ENCODE data around the gene DEPP1. TPM values are rescaled to one million over a fixed set of nuclear protein-coding genes. Genes with fewer than 3 reads are reported as not detected.
A peak's percentile ranks its signal among the peaks of the same experiment; 100 is the strongest.

Gene DEPP1
- total and polyA plus RNA-seq, 2 donors (not counting 1 experiment from before 2014, with no cell fraction given): not detected

- H3K4me3 Mint-ChIP-seq: peak overlapping the region; percentile 91
- peak overlapping the region; percentile 84 for H3K27ac Mint-ChIP-seq
- no peaks in the 10 kb centered on the region for H3K9me3 ChIP-seq (ENCODE audit: control extremely low read depth in 1 of 3, control insufficient read depth in 2 of 3, insufficient read depth in 1 of 3, low read length in 2 of 3)
- peaks cover 23% of the 10 kb centered on the region for H3K79me2 ChIP-seq (ENCODE audit: control insufficient read depth, insufficient read depth, low read length)
- POLR2A ChIA-PET: interaction anchor here (0.8 kb wide), 1 partner anchor 14 kb away, joined by 3 read pairs; no protein-coding TSS in a partner anchor
- no peaks in the 10 kb centered on the region for H3K9me3 Mint-ChIP-seq (ENCODE audit: insufficient read depth)
- H3K27me3 Mint-ChIP-seq: no peaks in the 10 kb centered on the region
- H3K4me3 ChIP-seq (ENCODE audit: control extremely low read depth in 1 of 5, extremely low read depth in 1 of 5, insufficient read depth in 1 of 5, low read depth in 2 of 5, low read length in 4 of 5): peak overlapping the region; percentile 14 to 95 (median 85)
- H4K20me1 ChIP-seq (ENCODE audit: control insufficient read depth, insufficient read depth, low read length, poor library complexity, severe bottlenecking): no peaks in the 10 kb centered on the region
- CTCF ChIA-PET: interaction anchor here (1.2 kb wide), 1 partner anchor 26 kb away, joined by 5 read pairs; no protein-coding TSS in a partner anchor
- H2AFZ ChIP-seq (ENCODE audit: insufficient read depth, low read depth, low read length, poor library complexity, severe bottlenecking): peak overlapping the region; percentile 89
- peaks cover 41% of the 10 kb centered on the region for H3K4me1 Mint-ChIP-seq
- H3K27me3 ChIP-seq (replicated peaks in 1 of 4; ENCODE audit: control extremely low read depth in 1 of 4, control insufficient read depth in 3 of 4, insufficient read depth in 4 of 4, low read length in 3 of 4): peaks cover 0 to 2% (median 0%) of the 10 kb centered on the region in 4 experiments
- H3K4me1 ChIP-seq (ENCODE audit: control insufficient read depth in 2 of 2, insufficient read depth in 2 of 2, low read length in 2 of 2): peaks cover 27 to 42% of the 10 kb centered on the region in 2 donors
- DNase-seq (no peak), ATAC-seq (ENCODE audit: low read depth) (no peak)
- H3K4me2 ChIP-seq (replicated peaks; ENCODE audit: low read depth, low read length, poor library complexity, severe bottlenecking): peak overlapping the region; percentile 94
- intact Hi-C loops (cut with micrococcal nuclease): loop anchor here (1.0 to 2.0 kb wide), 3 partner anchors 16 to 42 kb away; partner anchors contain the start of gene ZNF22
- no peaks in the 10 kb centered on the region for H3K36me3 ChIP-seq (replicated peaks in 1 of 2; ENCODE audit: control extremely low read depth in 1 of 2, control insufficient read depth in 1 of 2, extremely low read depth in 1 of 2, insufficient read depth in 2 of 2, low read length in 1 of 2)
- WGBS (ENCODE audit: insufficient coverage): 0% methylated on average over 4 of the region's 6 CpGs
- H3K27ac ChIP-seq (ENCODE audit: low read length in 2 of 2): peak overlapping the region; percentile 49 to 75
- no peak for TF ChIP-seq EZH2 (IDR thresholded peaks at IDR 0.05; ENCODE audit: borderline replicate concordance, insufficient read depth, low read depth, low read length, poor library complexity, severe bottlenecking)
- TF ChIP-seq CTCF (IDR thresholded peaks at IDR 0.05): no peak
- peak overlapping the region; percentile 84 for H3K9ac ChIP-seq (ENCODE audit: low read length)
Measured at GRCh38 chr10:44958898-44959246, 19.7 kb downstream of the DEPP1 start.

- Histone ChIP-seq H3K27me3 (replicated peaks in 1 of 4; ENCODE audit: control extremely low read depth in 1 of 4, control insufficient read depth in 3 of 4, insufficient read depth in 4 of 4, low read length in 3 of 4) (peaks cover 0 to 2% (median 0%) of the 10 kb centered on the region in 4 experiments), H3K4me2 (replicated peaks; ENCODE audit: low read depth, low read length, poor library complexity, severe bottlenecking) (peak overlapping the region; percentile 94), H3K36me3 (replicated peaks in 1 of 2; ENCODE audit: control extremely low read depth in 1 of 2, control insufficient read depth in 1 of 2, extremely low read depth in 1 of 2, insufficient read depth in 2 of 2, low read length in 1 of 2) (peaks cover 0 to 1% of the 10 kb centered on the region in 2 experiments), H3K4me3 (ENCODE audit: control extremely low read depth in 1 of 5, extremely low read depth in 1 of 5, insufficient read depth in 1 of 5, low read depth in 2 of 5, low read length in 4 of 5) (peak overlapping the region in 4 of 5 experiments; percentile 14 to 95 (median 83)), H3K79me2 (ENCODE audit: control insufficient read depth, insufficient read depth, low read length) (peaks cover 23% of the 10 kb centered on the region), H2AFZ (ENCODE audit: insufficient read depth, low read depth, low read length, poor library complexity, severe bottlenecking) (peak overlapping the region; percentile 89), H3K27ac (ENCODE audit: low read length in 2 of 2) (no peak overlapping the region), H3K9me3 (ENCODE audit: control extremely low read depth in 1 of 3, control insufficient read depth in 2 of 3, insufficient read depth in 1 of 3, low read length in 2 of 3) (no peaks in the 10 kb centered on the region), H3K4me1 (ENCODE audit: control insufficient read depth in 2 of 2, insufficient read depth in 2 of 2, low read length in 2 of 2) (peaks cover 22 to 37% of the 10 kb centered on the region in 2 donors), H4K20me1 (ENCODE audit: control insufficient read depth, insufficient read depth, low read length, poor library complexity, severe bottlenecking) (no peaks in the 10 kb centered on the region), H3K9ac (ENCODE audit: low read length) (peak overlapping the region; percentile 84)
- Mint-ChIP-seq H3K9me3 (ENCODE audit: insufficient read depth) (no peaks in the 10 kb centered on the region), H3K27me3 (no peaks in the 10 kb centered on the region), H3K4me3 (peak overlapping the region; percentile 91), H3K4me1 (peaks cover 35% of the 10 kb centered on the region), H3K27ac (peak overlapping the region; percentile 84)
- no peak for ATAC-seq (ENCODE audit: low read depth)
- no peak for TF ChIP-seq EZH2 (IDR thresholded peaks at IDR 0.05; ENCODE audit: borderline replicate concordance, insufficient read depth, low read depth, low read length, poor library complexity, severe bottlenecking)
- no peak for TF ChIP-seq CTCF (IDR thresholded peaks at IDR 0.05)
- ChIA-PET POLR2A (no interaction called here), CTCF (interaction anchor here (1.2 kb wide), 1 partner anchor 25 kb away, joined by 5 read pairs; no protein-coding TSS in a partner anchor)
- 66% methylated on average over 3 of the region's 5 CpGs for WGBS (ENCODE audit: insufficient coverage)
- DNase-seq: peak; percentile 5
- intact Hi-C loops (cut with micrococcal nuclease): loop anchor here (2.0 kb wide), 1 partner anchor 42 kb away; the partner anchor contains the start of gene ZNF22
Measured at GRCh38 chr10:44958196-44958897, 20.3 kb downstream of the DEPP1 start.
